CD4-positive, alpha-beta T cell treated with Interleukin-6 at 100 ng/mL for 8 hours (primary cell): ENCODE data around the gene GARNL3.

Experiments
- DNase-seq: peaks from one replicate; pipeline ENCODE4 v3.0.0-alpha.2; 2020; ENCODE audit warnings: mixed read lengths, low spot score

The GARNL3 gene

GRCh38 chr9:127311239-127311741 lies 46.7 kb downstream of the GARNL3 start:
- DNase-seq: peak; percentile 32

- DNase-seq: no peak
Measured at GRCh38 chr9:127313042-127313560, 48.5 kb downstream of the GARNL3 start.

- DNase-seq: no peak
Measured at GRCh38 chr9:127314911-127315310, 50.3 kb downstream of the GARNL3 start.

GRCh38 chr9:127316586-127317323 lies 52.2 kb downstream of the GARNL3 start:
- no peak for DNase-seq

- no peak for DNase-seq
Measured at GRCh38 chr9:127318651-127319167, 54.1 kb downstream of the GARNL3 start.

GRCh38 chr9:127319366-127320114 lies 55.0 kb downstream of the GARNL3 start:
- no peak for DNase-seq

GRCh38 chr9:127320115-127320378 lies 55.5 kb downstream of the GARNL3 start:
- no peak for DNase-seq

GRCh38 chr9:127323393-127323792 lies 58.8 kb downstream of the GARNL3 start:
- no peak for DNase-seq

GRCh38 chr9:127330501-127330900 lies 65.9 kb downstream of the GARNL3 start:
- no peak for DNase-seq

GRCh38 chr9:127333221-127334064 lies 68.9 kb downstream of the GARNL3 start:
- no peak for DNase-seq

GRCh38 chr9:127334725-127335124 lies 70.2 kb downstream of the GARNL3 start:
- DNase-seq: no peak

- no peak for DNase-seq
Measured at GRCh38 chr9:127336086-127336485, 71.5 kb downstream of the GARNL3 start.

GRCh38 chr9:127336506-127337352 lies 72.2 kb downstream of the GARNL3 start:
- DNase-seq: no peak

GRCh38 chr9:127340721-127341120 lies 76.1 kb downstream of the GARNL3 start:
- no peak for DNase-seq

- no peak for DNase-seq
Measured at GRCh38 chr9:127341152-127341551, 76.6 kb downstream of the GARNL3 start.

- no peak for DNase-seq
Measured at GRCh38 chr9:127344368-127345000, 79.9 kb downstream of the GARNL3 start.

GRCh38 chr9:127345566-127345965 lies 81.0 kb downstream of the GARNL3 start:
- DNase-seq: no peak

GRCh38 chr9:127346584-127346983 lies 82.0 kb downstream of the GARNL3 start:
- DNase-seq: no peak

- no peak for DNase-seq
Measured at GRCh38 chr9:127347831-127348776, 83.5 kb downstream of the GARNL3 start.
